Stomach (tissue), 4 donors: ENCODE measurements around the gene SLC24A3.

ENCODE experiments used
- EP300 ChIP-seq: sonication (generic); formaldehyde crosslinking; IDR thresholded peaks from one replicate; pipeline ENCODE4 v1.6.1; 2017; ENCODE audit warnings: antibody characterized with exemption
- POLR2A ChIP-seq, 4 donors: fragments of 450-650 bp; IDR thresholded peaks; one replicate each; pipeline ENCODE4 v1.6.1; 2016; ENCODE audit warnings: antibody characterized with exemption in 4 of 4, control low read depth in 2 of 4, mild to moderate bottlenecking in 1 of 4, moderate library complexity in 1 of 4
- POLR2AphosphoS5 ChIP-seq, 3 donors: sonication (generic); formaldehyde crosslinking; IDR thresholded peaks; one replicate each; pipeline ENCODE4 v1.6.1; 2016; ENCODE audit warnings: antibody characterized with exemption in 3 of 3

DNA sequence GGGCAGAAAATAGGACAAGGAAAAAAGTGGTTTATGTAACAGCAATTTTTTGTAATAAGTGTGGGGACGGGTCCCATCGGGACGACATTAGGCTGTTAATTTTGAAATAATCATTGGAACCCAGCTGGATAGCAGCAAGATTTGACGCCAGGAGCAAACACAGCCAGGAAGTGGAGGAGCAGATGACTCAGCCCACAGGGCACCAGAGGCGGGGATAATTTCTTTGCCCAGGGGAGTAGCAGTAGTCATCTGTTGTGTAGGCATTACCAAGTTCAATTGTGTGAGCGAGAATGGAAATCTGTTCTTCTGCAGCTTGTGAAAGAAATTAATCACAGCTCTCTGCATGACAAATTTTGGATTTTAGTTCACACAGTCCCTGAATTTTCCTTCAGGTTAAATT lies 523.0 kb downstream of the SLC24A3 start:
- TF ChIP-seq POLR2A (IDR thresholded peaks at IDR 0.05) (no peak), POLR2AphosphoS5 (IDR thresholded peaks at IDR 0.05) (peak in 2 of 3 donors; percentile 54 to 72), EP300 (no peak)
